Fibroblast of the aortic adventitia (primary cell): ENCODE results near the gene CAMK4. TPM values are rescaled to one million over a fixed set of nuclear protein-coding genes. Genes with fewer than 3 reads are reported as not detected.

ENCODE experiments used
- DNase-seq: peaks from one replicate; pipeline ENCODE4 v3.0.0-alpha.2; 2010; ENCODE audit warnings: low read depth
- H3K4me3 ChIP-seq: 2 replicates; pipeline ENCODE4 v1.5.1; 2011; ENCODE audit warnings: low read depth, mild to moderate bottlenecking, control low read depth, low read length, moderate library complexity
- total RNA-seq: library from RNA; depleted of rRNA; stranded (reverse); fragments of >200 nt; gene quantifications from 2 replicates; pipeline ENCODE4 v1.2.3, GENCODE V29; 2012; ENCODE audit warnings: low replicate concordance
- TF ChIP-seq, protein P1 (sequence below): IDR thresholded peaks from 2 replicates; pipeline ENCODE4 v1.5.1; 2011; ENCODE audit warnings: mild to moderate bottlenecking, low read length, control low read depth, inconsistent platforms; ENCODE audit not compliant: insufficient read depth

CAMK4 gene
- total RNA-seq, 1 donor: 5.4 TPM

DNA sequence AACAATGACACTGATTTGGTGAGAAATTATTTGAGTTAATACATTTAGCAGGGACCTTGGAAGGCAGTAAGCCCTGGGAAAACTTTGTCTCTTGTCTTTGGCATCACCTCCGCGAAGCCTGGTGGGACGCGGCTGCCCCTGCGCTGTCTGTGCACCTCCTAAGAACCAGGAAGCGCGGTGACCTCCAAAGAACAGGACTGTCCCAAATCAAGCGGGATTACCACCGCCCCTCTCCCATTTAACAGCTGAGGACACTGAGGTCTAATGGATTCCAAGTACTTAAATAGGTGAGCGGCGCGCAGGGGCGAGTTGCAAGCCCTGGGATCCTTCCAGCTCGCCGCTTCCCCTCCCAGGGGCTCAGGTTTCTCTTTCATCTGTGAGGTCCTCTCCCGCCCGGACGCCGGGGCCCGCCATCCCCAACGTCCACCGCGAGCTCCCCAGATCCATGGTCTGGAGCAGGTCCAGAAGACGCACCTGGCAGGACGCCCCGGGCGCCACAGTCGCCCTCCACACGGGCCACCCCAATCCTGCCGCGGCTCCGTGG lies 287.7 kb downstream of the CAMK4 start:
- TF ChIP-seq, protein P1, sequence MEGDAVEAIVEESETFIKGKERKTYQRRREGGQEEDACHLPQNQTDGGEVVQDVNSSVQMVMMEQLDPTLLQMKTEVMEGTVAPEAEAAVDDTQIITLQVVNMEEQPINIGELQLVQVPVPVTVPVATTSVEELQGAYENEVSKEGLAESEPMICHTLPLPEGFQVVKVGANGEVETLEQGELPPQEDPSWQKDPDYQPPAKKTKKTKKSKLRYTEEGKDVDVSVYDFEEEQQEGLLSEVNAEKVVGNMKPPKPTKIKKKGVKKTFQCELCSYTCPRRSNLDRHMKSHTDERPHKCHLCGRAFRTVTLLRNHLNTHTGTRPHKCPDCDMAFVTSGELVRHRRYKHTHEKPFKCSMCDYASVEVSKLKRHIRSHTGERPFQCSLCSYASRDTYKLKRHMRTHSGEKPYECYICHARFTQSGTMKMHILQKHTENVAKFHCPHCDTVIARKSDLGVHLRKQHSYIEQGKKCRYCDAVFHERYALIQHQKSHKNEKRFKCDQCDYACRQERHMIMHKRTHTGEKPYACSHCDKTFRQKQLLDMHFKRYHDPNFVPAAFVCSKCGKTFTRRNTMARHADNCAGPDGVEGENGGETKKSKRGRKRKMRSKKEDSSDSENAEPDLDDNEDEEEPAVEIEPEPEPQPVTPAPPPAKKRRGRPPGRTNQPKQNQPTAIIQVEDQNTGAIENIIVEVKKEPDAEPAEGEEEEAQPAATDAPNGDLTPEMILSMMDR: no peak
- peak; percentile 28 for DNase-seq
- H3K4me3 ChIP-seq: peak overlapping the region; percentile 95

DNA sequence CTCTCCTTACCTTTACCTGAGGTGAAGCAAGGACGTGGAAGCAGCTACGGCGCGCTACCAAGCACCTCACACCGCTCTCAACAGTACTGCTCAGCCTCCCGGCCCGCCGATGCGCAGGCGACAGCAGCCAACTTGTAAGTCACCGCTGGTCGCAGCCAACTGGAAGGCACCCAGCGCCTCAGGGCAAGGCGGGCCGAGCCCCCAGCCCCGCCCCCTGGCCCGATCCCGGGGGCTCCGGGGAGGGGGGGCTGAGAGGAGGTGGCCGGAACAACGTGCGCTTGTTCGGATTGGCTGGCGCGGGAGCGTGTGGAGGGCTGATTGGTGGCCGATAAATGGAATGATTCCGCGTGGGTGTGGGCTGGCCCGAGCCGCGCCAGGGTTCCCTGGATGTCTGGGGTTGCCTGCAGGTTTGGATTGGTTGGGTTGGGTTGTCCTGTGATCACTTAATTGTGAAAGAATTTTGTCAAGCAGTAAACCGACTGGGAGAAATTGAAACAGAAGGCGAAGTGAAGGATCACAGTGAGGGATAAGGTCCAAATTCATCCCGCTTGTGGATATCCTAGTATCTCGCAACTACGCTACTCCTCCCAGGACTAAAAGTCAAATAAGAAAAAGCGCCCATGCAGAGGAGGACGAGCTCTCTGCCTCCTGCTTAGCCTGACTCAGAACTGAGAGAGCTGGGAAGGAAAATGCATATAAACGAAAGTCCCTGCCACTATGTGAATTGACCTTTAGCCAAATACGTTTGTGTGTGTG lies 288.4 kb downstream of the CAMK4 start, which contains the start of gene STARD4:
TSS of gene STARD4 (minus strand) at position 161 of the 756 bp plus-strand sequence. CDS start 5,102 bp downstream, outside the sequence.
- DNase-seq: peak; percentile 96
- H3K4me3 ChIP-seq: peak within 1 kb of the TSS; percentile 95
- TF ChIP-seq, protein P1: no peak

DNA sequence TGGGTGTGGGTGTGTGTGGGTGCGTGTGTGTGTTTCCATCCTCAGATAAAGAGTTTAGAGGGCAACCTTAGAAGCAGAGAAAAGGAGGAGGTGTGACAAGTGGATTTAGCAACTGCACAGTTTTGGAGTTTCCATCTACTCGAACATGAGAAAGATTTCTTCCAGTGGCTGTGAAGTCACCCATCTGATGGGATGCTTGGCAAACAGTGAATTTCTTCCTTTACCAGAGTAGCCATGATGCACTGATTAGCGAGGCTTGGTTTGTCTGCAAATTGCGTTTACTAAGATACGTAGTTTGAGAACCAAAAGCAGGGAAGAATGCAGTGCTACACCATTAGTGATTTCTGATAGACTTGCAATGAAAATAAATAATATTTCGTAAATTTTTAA lies 288.9 kb downstream of the CAMK4 start:
- peak overlapping the region; percentile 95 for H3K4me3 ChIP-seq
- DNase-seq: no peak
- TF ChIP-seq, protein P1: no peak

DNA sequence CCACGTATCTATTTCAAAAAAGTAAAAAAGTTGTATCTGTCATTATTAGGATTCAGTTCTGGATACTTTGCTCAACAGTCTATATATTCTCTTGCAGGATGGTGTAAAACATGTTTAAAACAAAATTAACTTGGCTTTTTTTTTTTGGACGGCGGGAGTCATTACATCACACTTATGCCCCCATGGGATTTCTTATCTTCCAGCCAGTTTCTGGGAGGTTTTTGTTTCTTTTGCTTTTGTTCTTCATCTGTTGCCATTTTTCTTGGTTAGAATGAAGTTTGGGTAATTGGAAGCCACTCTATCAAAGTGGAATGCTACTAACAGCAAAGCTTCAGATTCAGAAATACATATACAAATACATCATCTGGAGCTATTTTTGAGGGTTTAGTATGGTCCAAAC lies 289.9 kb downstream of the CAMK4 start:
- TF ChIP-seq, protein P1: no peak
- peak; percentile 75 for DNase-seq
- no peak overlapping the region for H3K4me3 ChIP-seq

DNA sequence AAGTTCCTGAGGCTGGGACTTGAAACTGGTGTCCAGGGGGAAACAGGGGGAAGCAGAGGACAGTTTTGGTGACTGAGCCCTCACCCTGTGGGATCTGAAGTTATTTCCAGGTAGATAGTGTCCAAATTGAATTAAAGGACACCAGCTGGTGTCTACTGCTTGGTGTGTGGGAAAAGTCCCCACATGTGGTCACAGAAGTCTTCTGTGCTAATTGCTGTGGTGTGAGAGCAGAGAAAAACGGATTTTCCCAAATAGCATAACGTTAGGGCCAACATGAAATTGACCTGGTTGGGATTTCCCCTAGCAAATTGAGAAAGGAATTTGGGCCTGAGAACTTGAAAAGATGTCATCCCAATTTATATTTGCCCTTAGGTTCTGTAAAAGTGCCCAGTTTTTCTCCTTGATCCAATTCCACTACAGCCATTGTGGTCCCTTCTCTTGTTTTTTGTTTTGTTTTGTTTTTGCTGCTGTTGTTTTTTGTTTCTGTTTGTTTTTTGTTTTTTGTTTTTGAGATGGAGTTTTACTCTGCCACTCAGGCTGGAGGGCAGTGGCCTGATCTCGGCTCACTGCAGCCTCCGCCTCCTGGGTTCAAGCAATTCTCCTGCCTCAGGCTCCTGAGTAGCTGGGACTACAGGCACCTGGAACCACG lies 293.8 kb downstream of the CAMK4 start:
- TF ChIP-seq, protein P1: no peak
- no peak for DNase-seq
- no peak overlapping the region for H3K4me3 ChIP-seq

GRCh38 chr5:111518777-111519176 lies 294.6 kb downstream of the CAMK4 start:
- TF ChIP-seq, protein P1: no peak
- DNase-seq: no peak
- no peak overlapping the region for H3K4me3 ChIP-seq
